KOPT-K1 (cell line): ENCODE data around the gene LAMB4.

Experiments
- H3K27ac ChIP-seq: fragments of 200-600 bp; sonication (generic); 2 replicates; pipeline ENCODE4 v1.5.1; 2016; ENCODE audit warnings: antibody characterized with exemption, mild to moderate bottlenecking, low read depth, low read length; ENCODE audit not compliant: poor library complexity, severe bottlenecking
- H3K36me3 ChIP-seq: fragments of 200-600 bp; sonication (generic); 2 replicates; pipeline ENCODE4 v1.5.1; 2017; ENCODE audit warnings: antibody characterized with exemption, mild to moderate bottlenecking, low read length, moderate library complexity; ENCODE audit not compliant: insufficient read depth
- H3K9me3 ChIP-seq: fragments of 200-600 bp; sonication (generic); 2 replicates; pipeline ENCODE4 v1.5.1; 2017; ENCODE audit warnings: antibody characterized with exemption, low read length, mild to moderate bottlenecking; ENCODE audit not compliant: insufficient read depth, poor library complexity, severe bottlenecking

The LAMB4 gene

DNA sequence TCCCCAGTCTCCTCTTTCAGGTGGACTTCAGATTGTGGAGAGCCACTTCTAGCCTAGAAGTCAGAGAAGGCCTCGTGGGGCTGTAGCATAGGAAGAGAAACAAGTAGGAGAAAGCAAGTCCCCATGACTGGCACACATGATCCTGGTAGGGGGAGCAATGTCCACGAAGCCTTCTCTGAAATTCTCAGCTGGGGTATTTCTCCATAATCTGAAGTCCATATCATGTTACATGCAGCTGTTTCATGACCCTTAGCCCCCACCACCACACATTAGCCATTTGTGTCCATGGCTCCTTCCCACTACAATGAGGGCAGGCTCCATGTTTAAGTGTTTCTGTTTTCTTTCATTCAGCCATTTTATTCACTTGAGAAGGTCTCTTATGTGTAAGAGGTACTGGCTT is 43.2 kb downstream of the LAMB4 start:
- Histone ChIP-seq H3K36me3 (no peaks in the 10 kb centered on the region), H3K27ac (no peak overlapping the region), H3K9me3 (no peaks in the 10 kb centered on the region)

- Histone ChIP-seq H3K27ac (no peak overlapping the region), H3K9me3 (no peaks in the 10 kb centered on the region), H3K36me3 (no peaks in the 10 kb centered on the region)
These were observed 43.6 kb downstream of the LAMB4 start for GRCh38 chr7:108086546-108086945.

- H3K36me3 ChIP-seq: no peaks in the 10 kb centered on the region
- no peak overlapping the region for H3K27ac ChIP-seq
- H3K9me3 ChIP-seq: no peaks in the 10 kb centered on the region
These were observed 46.2 kb downstream of the LAMB4 start for GRCh38 chr7:108083980-108084379.

- no peaks in the 10 kb centered on the region for H3K36me3 ChIP-seq
- H3K9me3 ChIP-seq: no peaks in the 10 kb centered on the region
- no peak overlapping the region for H3K27ac ChIP-seq
These were observed 50.2 kb downstream of the LAMB4 start for GRCh38 chr7:108079648-108080591.

DNA sequence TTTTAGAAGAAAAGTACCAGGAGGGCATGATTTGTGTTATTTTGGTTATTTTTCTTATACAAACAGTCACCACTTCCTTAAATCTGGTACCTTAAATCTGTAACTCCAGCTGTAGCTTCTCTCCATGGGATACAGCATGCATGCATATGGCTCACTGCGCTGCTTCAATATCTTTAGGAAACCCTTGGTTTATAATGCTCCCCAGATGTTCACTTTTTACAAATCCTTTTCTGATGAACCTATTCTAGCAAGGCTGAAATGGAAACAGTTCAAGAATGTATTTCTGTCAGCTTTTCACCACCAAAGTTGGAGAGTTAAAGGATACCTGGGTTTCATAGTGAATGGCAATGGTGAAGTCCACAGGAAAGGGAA is 50.9 kb downstream of the LAMB4 start:
- no peak overlapping the region for H3K27ac ChIP-seq

DNA sequence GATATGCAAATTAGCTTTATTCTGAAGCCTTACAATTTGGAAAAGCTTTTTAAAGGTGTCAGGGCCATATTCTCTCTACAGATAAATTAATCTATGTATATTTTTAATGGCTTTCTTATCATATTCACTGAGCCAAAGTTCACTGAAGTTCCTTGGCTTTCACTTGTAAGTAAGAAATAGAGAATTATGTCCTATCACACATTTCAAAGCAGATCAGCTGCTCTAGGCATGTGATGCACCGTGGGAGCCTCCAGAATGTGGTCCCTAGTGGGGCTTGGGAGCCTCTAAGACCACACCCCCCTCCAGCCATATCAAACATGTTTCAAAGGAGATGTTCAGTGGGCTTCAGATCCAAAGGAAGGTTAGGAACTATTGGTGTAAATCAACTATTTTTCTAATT is 51.5 kb downstream of the LAMB4 start:
- Histone ChIP-seq H3K36me3 (no peaks in the 10 kb centered on the region), H3K9me3 (no peaks in the 10 kb centered on the region), H3K27ac (no peak overlapping the region)

More for the DNA sequence above, 50.9 kb downstream of the LAMB4 start:
- H3K9me3 ChIP-seq: no peaks in the 10 kb centered on the region
- H3K36me3 ChIP-seq: no peaks in the 10 kb centered on the region

GRCh38 chr7:108078211-108078673 is 51.9 kb downstream of the LAMB4 start:
- no peaks in the 10 kb centered on the region for H3K36me3 ChIP-seq
- H3K9me3 ChIP-seq: no peaks in the 10 kb centered on the region
- H3K27ac ChIP-seq: no peak overlapping the region

DNA sequence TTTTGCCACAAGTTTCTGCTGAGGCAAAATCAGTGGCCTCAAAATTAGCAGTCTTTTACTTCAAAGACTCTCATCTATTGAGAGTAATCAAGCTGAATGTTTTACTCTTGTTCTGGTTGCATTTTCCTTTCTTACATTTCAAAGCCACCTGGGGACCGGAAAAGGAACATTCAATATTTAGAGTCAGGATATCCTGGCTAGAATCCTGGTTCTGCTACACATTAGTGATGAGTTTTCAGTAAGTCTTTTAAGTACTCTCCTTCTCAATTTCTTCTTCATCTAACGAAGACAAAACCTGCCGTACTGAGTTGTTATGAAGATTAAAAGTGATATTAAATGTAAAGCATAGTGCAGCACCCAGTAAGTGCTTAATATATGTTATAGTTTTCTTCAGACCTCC is 52.5 kb downstream of the LAMB4 start:
- no peak overlapping the region for H3K27ac ChIP-seq
- no peaks in the 10 kb centered on the region for H3K36me3 ChIP-seq
- H3K9me3 ChIP-seq: no peaks in the 10 kb centered on the region

DNA sequence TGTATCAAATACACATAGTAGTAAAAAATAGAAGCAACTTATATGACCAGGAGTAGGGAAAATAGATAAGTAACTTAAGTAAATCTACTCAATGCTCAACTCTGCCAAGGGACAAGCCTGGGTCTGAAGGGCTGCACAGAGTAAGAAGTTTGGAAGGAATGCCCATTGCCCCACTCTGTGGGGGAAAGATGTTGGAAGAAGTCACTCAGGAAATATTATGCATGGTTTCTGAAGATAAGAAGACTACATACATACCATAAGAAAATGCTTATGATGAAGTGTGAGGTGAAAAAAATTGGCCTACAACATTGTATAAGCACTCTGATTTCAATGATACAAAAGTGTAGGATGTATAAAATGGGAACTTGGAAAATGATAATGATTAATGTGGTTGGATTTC is 54.0 kb downstream of the LAMB4 start:
- H3K9me3 ChIP-seq: no peaks in the 10 kb centered on the region
- H3K27ac ChIP-seq: no peak overlapping the region
- no peaks in the 10 kb centered on the region for H3K36me3 ChIP-seq

GRCh38 chr7:108073305-108074070 is 56.7 kb downstream of the LAMB4 start:
- H3K9me3 ChIP-seq: no peaks in the 10 kb centered on the region
- no peak overlapping the region for H3K27ac ChIP-seq

GRCh38 chr7:108072739-108073138 is 57.4 kb downstream of the LAMB4 start:
- Histone ChIP-seq H3K36me3 (no peaks in the 10 kb centered on the region), H3K9me3 (no peaks in the 10 kb centered on the region), H3K27ac (no peak overlapping the region)

More at GRCh38 chr7:108073305-108074070, 56.7 kb downstream of the LAMB4 start:
- H3K36me3 ChIP-seq: no peaks in the 10 kb centered on the region

DNA sequence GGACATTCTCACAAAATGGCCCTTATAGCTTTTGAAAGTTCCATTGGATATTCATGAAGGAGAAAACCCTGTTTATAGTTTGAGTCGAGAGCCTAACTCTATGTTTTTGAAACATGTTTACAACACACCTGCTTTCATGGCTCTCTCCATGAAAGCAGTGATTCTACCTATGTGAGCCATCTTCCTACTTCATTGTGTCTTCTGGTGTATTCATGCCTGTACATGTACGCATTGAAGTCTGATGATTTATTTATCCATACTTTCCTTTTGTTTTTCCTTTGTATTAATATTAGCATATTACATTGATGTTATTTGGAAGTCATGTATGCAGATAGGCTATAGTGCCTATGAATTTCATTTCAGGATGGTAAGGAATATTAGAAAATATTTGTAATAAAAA is 58.0 kb downstream of the LAMB4 start:
- Histone ChIP-seq H3K36me3 (no peaks in the 10 kb centered on the region), H3K9me3 (no peaks in the 10 kb centered on the region), H3K27ac (no peak overlapping the region)

DNA sequence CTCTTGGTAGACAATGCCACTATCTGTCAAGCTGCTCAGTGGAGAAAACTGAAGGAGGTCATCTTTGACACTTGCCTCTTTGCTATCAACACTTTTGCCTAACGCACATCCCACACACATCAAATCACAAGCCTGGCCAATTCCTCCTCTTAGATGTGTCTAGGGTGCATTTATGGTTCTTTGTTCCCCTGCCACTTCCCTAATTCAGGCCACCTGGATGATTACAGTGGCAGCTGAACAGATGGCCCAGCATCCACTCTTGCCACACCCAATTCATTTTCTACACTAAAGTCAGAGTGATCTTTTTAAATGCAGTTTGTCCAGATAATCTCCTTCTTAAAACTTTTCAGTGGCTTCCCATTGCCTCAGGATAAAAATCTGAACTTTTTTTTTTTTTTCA is 58.6 kb downstream of the LAMB4 start:
- Histone ChIP-seq H3K36me3 (no peaks in the 10 kb centered on the region), H3K27ac (no peak overlapping the region), H3K9me3 (no peaks in the 10 kb centered on the region)

- H3K9me3 ChIP-seq: no peaks in the 10 kb centered on the region
- H3K36me3 ChIP-seq: no peaks in the 10 kb centered on the region
- H3K27ac ChIP-seq: no peak overlapping the region
These were observed 60.5 kb downstream of the LAMB4 start for GRCh38 chr7:108069646-108070045.

DNA sequence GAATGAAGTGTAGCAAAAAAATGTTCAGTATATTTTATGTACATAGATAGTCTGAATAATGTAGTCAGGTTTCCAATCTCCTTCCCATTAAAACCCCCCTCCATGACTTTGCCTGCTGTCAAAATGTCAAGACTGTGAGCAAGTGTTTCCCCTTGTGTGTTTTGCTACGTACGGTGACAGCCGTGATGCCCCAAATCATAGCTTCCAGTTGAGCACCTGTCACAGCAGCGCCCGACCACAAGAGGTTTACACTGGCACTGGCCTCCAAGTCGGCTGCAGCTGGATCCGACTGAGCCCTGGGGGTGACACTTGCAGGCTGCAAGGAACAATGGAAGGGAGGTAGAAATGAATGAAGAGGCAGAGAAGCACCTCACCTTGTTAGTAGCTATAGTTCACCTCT is 62.3 kb downstream of the LAMB4 start:
- no peaks in the 10 kb centered on the region for H3K36me3 ChIP-seq
- no peaks in the 10 kb centered on the region for H3K9me3 ChIP-seq
- H3K27ac ChIP-seq: no peak overlapping the region
